HL-60/S4 treated with phorbol 12-myristate 13-acetate at 8.2 ng/mL for 4 days and 3 days (cell line): ENCODE data around the gene EFTUD2.

Source experiments
- in situ Hi-C: fragments of 300-500 bp; cut with MboI; formaldehyde crosslinking; loops from 2 replicates; pipeline ENCODE4 v1.15.0; 2022; ENCODE audit warnings: low sequenced_read_pairs

Gene EFTUD2

DNA sequence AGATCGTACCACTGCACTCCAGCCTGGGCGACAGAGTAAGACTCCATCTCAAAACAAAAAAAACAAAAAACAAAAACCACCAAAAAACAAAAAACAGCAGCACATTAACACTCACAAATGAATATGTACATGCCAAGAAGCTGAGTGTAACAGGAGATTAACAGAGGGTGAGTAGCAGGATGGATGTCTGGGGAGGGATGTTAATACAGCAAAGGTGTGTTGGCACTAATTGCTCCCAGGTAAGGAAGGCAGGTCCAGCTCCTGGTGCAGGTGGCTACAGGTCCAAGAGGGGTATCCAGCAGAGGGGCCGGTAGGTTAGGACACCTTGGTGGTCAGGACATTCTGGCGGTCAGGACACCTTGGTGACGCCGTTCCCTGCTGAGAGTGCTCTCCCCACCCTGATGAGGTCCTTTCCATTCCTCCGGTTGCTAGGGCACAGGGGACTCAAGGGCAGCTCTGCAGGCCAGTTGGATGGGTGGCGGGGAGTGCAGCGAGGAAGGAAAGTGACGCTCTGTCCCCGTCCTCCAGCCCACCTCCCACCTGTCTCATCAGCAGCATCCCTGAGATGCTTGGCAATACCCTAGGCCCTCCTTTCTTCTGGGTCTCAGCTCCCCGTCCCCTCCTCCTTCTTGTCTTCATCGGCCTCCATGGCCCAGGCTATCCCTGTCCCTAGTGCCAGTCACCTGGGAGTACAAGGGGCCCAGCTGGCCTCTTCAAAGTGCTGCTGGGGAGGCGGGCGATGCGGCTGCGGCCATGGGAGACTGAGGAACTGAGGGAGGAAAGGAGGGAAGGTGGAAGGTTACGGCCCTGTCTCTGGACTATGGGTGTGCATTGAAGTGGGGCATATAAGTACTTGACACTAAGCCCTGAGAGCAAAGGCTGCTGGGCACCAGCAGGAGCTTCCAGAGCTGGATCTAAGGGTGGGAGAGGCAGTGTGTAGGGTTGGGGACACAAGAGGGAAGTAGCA is 26.8 kb upstream of the EFTUD2 start:
- in situ Hi-C loops, result no loop called here

DNA sequence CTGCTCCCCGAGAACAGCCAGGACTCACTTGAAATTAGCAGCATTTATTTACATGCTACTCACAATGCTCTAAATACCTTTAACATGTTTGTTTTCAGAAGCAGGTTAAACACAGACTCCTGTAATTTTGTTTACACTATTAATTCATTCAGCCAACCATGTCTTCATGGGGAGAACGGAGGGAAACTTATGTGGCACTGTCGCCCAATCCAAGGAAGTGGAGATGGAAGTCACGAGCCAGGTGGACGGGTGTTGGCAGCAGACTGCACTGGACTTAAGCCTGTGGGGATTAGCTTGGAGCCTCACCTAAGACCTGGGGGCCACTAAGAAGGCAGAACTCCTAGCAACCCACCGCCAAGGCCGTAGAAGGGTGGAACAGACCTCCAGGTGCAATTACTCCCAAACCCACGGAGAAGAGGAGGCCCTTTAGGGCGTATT is 24.9 kb upstream of the EFTUD2 start:
- in situ Hi-C loops, result no loop called here

- in situ Hi-C loops, result no loop called here
These were observed 23.7 kb upstream of the EFTUD2 start for GRCh38 chr17:44922746-44923470.

GRCh38 chr17:44922136-44922535 is 22.9 kb upstream of the EFTUD2 start:
- in situ Hi-C loops, result no loop called here

DNA sequence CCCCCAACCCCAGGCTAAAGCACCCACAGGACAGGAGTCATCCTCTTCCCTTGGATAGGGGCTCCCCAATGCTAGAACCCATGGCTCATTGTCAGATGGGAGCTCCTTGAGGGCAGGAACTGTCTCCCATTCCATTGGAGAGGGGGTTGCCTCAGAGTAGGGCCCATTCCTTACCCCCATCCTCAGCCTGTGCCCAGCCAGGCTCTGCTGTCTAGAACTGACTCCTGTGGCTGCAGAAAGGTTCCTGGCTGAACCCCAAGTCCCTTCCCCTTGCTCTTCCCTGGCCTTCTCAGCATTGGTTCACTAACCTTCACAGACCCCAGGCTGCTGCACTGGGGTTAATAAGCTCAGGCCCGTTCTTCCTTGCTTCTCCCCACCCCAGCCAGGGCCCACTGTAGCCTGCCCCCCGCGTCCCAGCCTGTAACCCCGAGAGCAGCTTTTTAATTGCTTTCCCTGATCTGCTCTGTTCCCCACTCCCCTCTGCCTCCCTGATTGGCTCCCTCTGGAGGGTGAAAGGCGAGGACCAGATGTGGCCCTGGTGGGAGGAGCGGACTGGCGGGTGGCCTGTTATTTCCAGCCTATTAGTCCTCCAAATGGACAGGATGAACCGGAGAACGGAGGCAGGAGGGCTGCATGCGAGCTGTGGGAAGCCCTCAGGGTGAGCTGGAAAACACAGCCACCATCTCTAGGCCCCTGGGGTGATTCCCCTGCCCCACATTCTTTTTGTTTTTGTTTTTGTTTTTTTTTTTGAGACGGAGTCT is 22.1 kb upstream of the EFTUD2 start:
- in situ Hi-C loops, result no loop called here

DNA sequence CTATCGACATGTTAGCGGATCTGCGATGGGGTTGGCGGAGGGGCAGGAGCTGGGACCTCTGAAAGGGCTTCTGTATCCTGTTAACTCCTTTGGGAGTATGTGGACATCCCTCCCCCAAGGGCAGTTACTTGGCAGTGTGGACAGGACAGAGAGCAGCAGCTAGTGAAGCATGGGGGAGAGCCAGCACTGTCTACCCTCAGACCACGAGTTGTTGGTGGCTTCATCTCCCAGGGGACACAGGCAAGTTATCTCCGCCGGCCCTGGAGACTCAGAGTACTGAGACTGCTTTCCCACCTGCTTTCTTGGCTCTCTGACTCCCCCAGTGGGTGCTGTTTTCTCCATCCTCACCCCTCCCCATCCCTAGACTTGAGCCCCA is 21.3 kb upstream of the EFTUD2 start:
- in situ Hi-C loops, result no loop called here

- in situ Hi-C loops, result loop anchor here (10.0 kb wide), 1 partner anchor 95 kb away; no protein-coding TSS in a partner anchor
These were observed 20.8 kb upstream of the EFTUD2 start for GRCh38 chr17:44919885-44920564.

GRCh38 chr17:44919411-44919810 is 20.2 kb upstream of the EFTUD2 start:
- in situ Hi-C loops, result loop anchor here (10.0 kb wide), 1 partner anchor 95 kb away; no protein-coding TSS in a partner anchor

- in situ Hi-C loops, result loop anchor here (10.0 kb wide), 1 partner anchor 97 kb away; no protein-coding TSS in a partner anchor
These were observed 18.8 kb upstream of the EFTUD2 start for GRCh38 chr17:44918006-44918405.

- in situ Hi-C loops, result loop anchor here (10.0 kb wide), 1 partner anchor 97 kb away; no protein-coding TSS in a partner anchor
These were observed 18.2 kb upstream of the EFTUD2 start for GRCh38 chr17:44917456-44917855.

DNA sequence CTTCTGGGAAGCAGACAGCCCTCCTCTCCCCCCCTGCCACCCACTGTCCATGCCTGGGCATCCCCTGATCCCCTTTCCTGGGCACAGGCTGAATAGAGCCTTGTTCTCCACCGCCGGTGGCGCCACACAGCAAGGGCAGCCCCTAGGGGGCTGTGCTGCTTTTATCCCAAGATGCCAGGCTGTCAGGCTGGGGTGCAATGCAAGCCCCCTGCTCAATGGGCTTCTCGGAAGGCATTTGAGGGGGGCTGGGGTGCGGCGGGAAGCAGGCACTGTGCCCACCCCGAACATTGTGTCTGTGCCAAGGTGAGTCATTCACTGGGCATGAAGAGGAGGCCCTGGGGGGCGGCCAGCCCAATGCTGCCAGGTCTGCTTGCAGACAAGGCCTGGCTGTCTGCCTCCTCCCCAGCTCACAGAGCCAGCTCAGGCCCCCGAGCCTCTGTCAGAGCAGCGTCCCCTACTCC is 17.6 kb upstream of the EFTUD2 start:
- in situ Hi-C loops, result loop anchor here (10.0 kb wide), 1 partner anchor 98 kb away; no protein-coding TSS in a partner anchor

GRCh38 chr17:44915862-44916780 is 16.9 kb upstream of the EFTUD2 start:
- in situ Hi-C loops, result loop anchor here (10.0 kb wide), 1 partner anchor 99 kb away; no protein-coding TSS in a partner anchor

- in situ Hi-C loops, result loop anchor here (10.0 kb wide), 1 partner anchor 99 kb away; no protein-coding TSS in a partner anchor
These were observed 16.1 kb upstream of the EFTUD2 start, which contains the start of gene GFAP for GRCh38 chr17:44915321-44915726. TSS of gene GFAP (minus strand) at chr17:44915500. CDS start at chr17:44915486, 14 bp downstream.

- in situ Hi-C loops, result loop anchor here (10.0 kb wide), 1 partner anchor 100 kb away; no protein-coding TSS in a partner anchor
These were observed 15.5 kb upstream of the EFTUD2 start for GRCh38 chr17:44914698-44915271.

DNA sequence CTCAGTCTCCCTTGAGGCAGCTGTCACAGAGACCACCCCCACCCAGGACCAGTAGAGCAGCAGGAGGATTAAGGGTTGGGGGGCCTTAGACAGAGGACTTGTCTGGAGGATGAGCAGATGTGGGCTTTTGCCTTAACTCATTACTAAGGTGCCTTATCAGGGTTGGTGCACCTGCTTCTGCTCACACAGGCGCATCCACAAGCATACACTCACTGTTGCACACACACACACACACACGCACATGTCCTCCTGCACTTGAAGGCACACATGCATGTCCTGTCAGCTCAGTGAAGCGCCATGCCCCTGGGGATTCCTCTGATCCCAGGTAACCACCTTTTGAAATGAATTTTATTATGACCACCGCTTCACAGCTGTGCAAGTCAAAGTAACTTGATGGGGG is 14.9 kb upstream of the EFTUD2 start:
- in situ Hi-C loops, result loop anchor here (10.0 kb wide), 1 partner anchor 101 kb away; no protein-coding TSS in a partner anchor

DNA sequence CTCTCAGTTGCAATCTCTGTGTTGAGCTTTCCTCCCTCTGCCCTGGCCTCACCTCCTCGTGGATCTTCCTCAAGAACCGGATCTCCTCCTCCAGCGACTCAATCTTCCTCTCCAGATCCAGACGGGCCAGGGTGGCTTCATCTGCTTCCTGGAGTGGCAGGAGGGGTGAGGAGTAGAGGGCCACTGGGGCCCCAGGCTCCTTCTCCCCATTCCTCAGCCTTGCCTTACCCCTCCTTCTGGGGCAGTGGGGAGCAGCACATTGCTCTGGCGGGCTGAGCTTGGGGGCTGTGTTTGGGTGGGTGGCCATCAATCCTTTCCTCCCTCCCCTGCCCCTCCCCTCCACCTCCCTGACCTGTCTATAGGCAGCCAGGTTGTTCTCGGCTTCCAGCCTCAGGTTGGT is 14.4 kb upstream of the EFTUD2 start:
- in situ Hi-C loops, result loop anchor here (10.0 kb wide), 1 partner anchor 101 kb away; no protein-coding TSS in a partner anchor

- in situ Hi-C loops, result loop anchor here (10.0 kb wide), 1 partner anchor 102 kb away; no protein-coding TSS in a partner anchor
These were observed 13.7 kb upstream of the EFTUD2 start for GRCh38 chr17:44912763-44913544.
